HEK293 (cell line): ENCODE results near the gene PDE12.

ENCODE experiments used
- CTCF ChIA-PET: fragments of 350-600 bp; formaldehyde crosslinking; extraction: SDS; loops from one replicate; lab custom pipeline; 2021; ENCODE audit warnings: antibody characterized with exemption; lab: Yijun Ruan, JAX
- POLR2A ChIA-PET: fragments of 300-600 bp; formaldehyde crosslinking; extraction: SDS; loops from one replicate; lab custom pipeline; 2020; ENCODE audit warnings: antibody characterized with exemption, inconsistent platforms; lab: Yijun Ruan, JAX
- H3K27ac ChIP-seq: fragments of 200-500 bp; sonication (Bioruptor generic); 2 replicates; pipeline ENCODE4 v1.5.1; 2014; ENCODE audit warnings: low read depth, low read length, control low read depth, inconsistent platforms; ENCODE audit errors: extremely low read depth
- H3K36me3 ChIP-seq, 2 experiments: fragments of 200-500 bp in 1 of 2; sonication (Bioruptor generic) in 1 of 2; 1 replicate in 1 of 2; 2 replicates in 1 of 2; pipeline ENCODE4 v1.5.1; 2014 to 2017; ENCODE audit warnings: inconsistent platforms in 2 of 2, low read length in 2 of 2; ENCODE audit not compliant: control insufficient read depth in 2 of 2, insufficient read depth in 1 of 2
- H3K4me1 ChIP-seq: fragments of 200-500 bp; sonication (Bioruptor generic); 2 replicates; pipeline ENCODE4 v1.5.1; 2014; ENCODE audit warnings: mild to moderate bottlenecking, low read length, inconsistent platforms; ENCODE audit not compliant: control insufficient read depth, insufficient read depth
- H3K4me3 ChIP-seq: 2 replicates; pipeline ENCODE4 v1.5.1; 2011; ENCODE audit warnings: low read depth, mild to moderate bottlenecking, control low read depth, low read length, moderate library complexity
- H3K9me3 ChIP-seq: fragments of 200-500 bp; sonication (Bioruptor generic); 2 replicates; pipeline ENCODE4 v1.5.1; 2014; ENCODE audit warnings: low read depth, low read length, inconsistent platforms; ENCODE audit not compliant: control insufficient read depth, insufficient read depth
- BCL6B ChIP-seq: fragments of 450-650 bp; formaldehyde crosslinking; IDR thresholded peaks from 2 replicates; pipeline ENCODE4 v1.5.1; 2017; ENCODE audit warnings: missing biosample characterization, missing genetic modification characterization
- GFI1B ChIP-seq: fragments of 450-650 bp; formaldehyde crosslinking; IDR thresholded peaks from 2 replicates; pipeline ENCODE4 v1.5.1; 2016; ENCODE audit warnings: missing biosample characterization, missing genetic modification characterization
- OVOL3 ChIP-seq: fragments of 450-650 bp; formaldehyde crosslinking; IDR thresholded peaks from 2 replicates; pipeline ENCODE4 v1.5.1; 2016; ENCODE audit warnings: missing biosample characterization, missing genetic modification characterization
- PBX3 ChIP-seq: sonication (generic); formaldehyde crosslinking; IDR thresholded peaks from 2 replicates; pipeline ENCODE4 v1.8.1; 2022; ENCODE audit warnings: mild to moderate bottlenecking, moderate library complexity, missing genetic modification reagents
- ZBTB1 ChIP-seq: fragments of 450-650 bp; formaldehyde crosslinking; IDR thresholded peaks from 2 replicates; pipeline ENCODE4 v1.5.1; 2016; ENCODE audit warnings: missing biosample characterization, missing genetic modification characterization
- ZBTB20 ChIP-seq: fragments of 450-650 bp; formaldehyde crosslinking; IDR thresholded peaks from 2 replicates; pipeline ENCODE4 v1.5.1; 2016; ENCODE audit warnings: missing biosample characterization, missing genetic modification characterization
- ZFHX2 ChIP-seq: fragments of 450-650 bp; formaldehyde crosslinking; conservative IDR thresholded peaks from 2 replicates; pipeline ENCODE4 v1.5.1; 2016; ENCODE audit warnings: missing biosample characterization, missing genetic modification characterization
- ZFP3 ChIP-seq: fragments of 450-650 bp; formaldehyde crosslinking; IDR thresholded peaks from 2 replicates; pipeline ENCODE4 v1.5.1; 2016; ENCODE audit warnings: low read depth, missing biosample characterization, missing genetic modification characterization
- ZNF114 ChIP-seq: fragments of 450-650 bp; formaldehyde crosslinking; IDR thresholded peaks from 2 replicates; pipeline ENCODE4 v1.5.0; 2017; ENCODE audit warnings: missing biosample characterization, missing genetic modification characterization
- ZNF138 ChIP-seq: fragments of 450-650 bp; formaldehyde crosslinking; IDR thresholded peaks from 2 replicates; pipeline ENCODE4 v1.5.1; 2016; ENCODE audit warnings: missing biosample characterization, missing genetic modification characterization, borderline replicate concordance
- ZNF266 ChIP-seq: fragments of 450-650 bp; formaldehyde crosslinking; IDR thresholded peaks from 2 replicates; pipeline ENCODE4 v1.5.1; 2016; ENCODE audit warnings: missing biosample characterization, missing genetic modification characterization, low read depth
- ZNF350 ChIP-seq: fragments of 450-650 bp; formaldehyde crosslinking; IDR thresholded peaks from 2 replicates; pipeline ENCODE4 v1.5.0; 2017; ENCODE audit warnings: missing biosample characterization, mild to moderate bottlenecking, missing genetic modification characterization
- ZNF354C ChIP-seq: fragments of 450-650 bp; formaldehyde crosslinking; IDR thresholded peaks from 2 replicates; pipeline ENCODE4 v1.5.1; 2016; ENCODE audit warnings: missing biosample characterization, missing genetic modification characterization, low read depth, borderline replicate concordance
- ZNF488 ChIP-seq: fragments of 450-650 bp; formaldehyde crosslinking; IDR thresholded peaks from 2 replicates; pipeline ENCODE4 v1.5.1; 2016; ENCODE audit warnings: missing biosample characterization, missing genetic modification characterization
- ZNF501 ChIP-seq: fragments of 450-650 bp; formaldehyde crosslinking; IDR thresholded peaks from 2 replicates; pipeline ENCODE4 v1.5.1; 2016; ENCODE audit warnings: missing biosample characterization, missing genetic modification characterization
- ZNF514 ChIP-seq: fragments of 450-650 bp; formaldehyde crosslinking; IDR thresholded peaks from 2 replicates; pipeline ENCODE4 v1.5.1; 2016; ENCODE audit warnings: missing biosample characterization, missing genetic modification characterization
- ZNF521 ChIP-seq: fragments of 450-650 bp; formaldehyde crosslinking; IDR thresholded peaks from 2 replicates; pipeline ENCODE4 v1.5.1; 2017; ENCODE audit warnings: missing biosample characterization, mild to moderate bottlenecking, missing genetic modification characterization
- ZNF555 ChIP-seq: fragments of 450-650 bp; formaldehyde crosslinking; conservative IDR thresholded peaks from 2 replicates; pipeline ENCODE4 v1.5.1; 2017; ENCODE audit warnings: missing biosample characterization, mild to moderate bottlenecking, missing genetic modification characterization, inconsistent platforms
- ZSCAN23 ChIP-seq: fragments of 450-650 bp; formaldehyde crosslinking; IDR thresholded peaks from 2 replicates; pipeline ENCODE4 v1.5.1; 2016; ENCODE audit warnings: missing biosample characterization, missing genetic modification characterization

PDE12 gene

GRCh38 chr3:57512166-57512565 lies 43.9 kb upstream of the PDE12 start:
- Histone ChIP-seq H3K4me3 (no peak overlapping the region), H3K27ac (no peak overlapping the region), H3K9me3 (no peaks in the 10 kb centered on the region), H3K36me3 (no peaks in the 10 kb centered on the region), H3K4me1 (no peaks in the 10 kb centered on the region)
- ChIA-PET POLR2A (no interaction called here), CTCF (no interaction called here)
- TF ChIP-seq ZNF501 (no peak), ZBTB20 (tag by site-specific recombination) (no peak)

GRCh38 chr3:57518276-57518915 lies 37.7 kb upstream of the PDE12 start:
- no peaks in the 10 kb centered on the region for H3K4me1 ChIP-seq
- CTCF ChIA-PET = interaction anchor here (0.6 kb wide), 1 partner anchor 24 kb away, joined by 3 read pairs; no protein-coding TSS in a partner anchor
- POLR2A ChIA-PET = interaction anchor here (1.0 kb wide), 1 partner anchor 39 kb away, joined by 3 read pairs; no protein-coding TSS in a partner anchor
- no peaks in the 10 kb centered on the region for H3K36me3 ChIP-seq
- no peak overlapping the region for H3K27ac ChIP-seq
- TF ChIP-seq ZNF350 = no peak
- no peak for TF ChIP-seq ZBTB1 (tag by site-specific recombination)
- TF ChIP-seq OVOL3 (tag by site-specific recombination) = no peak
- TF ChIP-seq BCL6B (tag by site-specific recombination) = no peak
- TF ChIP-seq ZNF521 (tag by site-specific recombination) = no peak
- TF ChIP-seq ZFP3 (tag by site-specific recombination) = no peak
- no peak for TF ChIP-seq ZNF488 (tag by site-specific recombination)
- no peak for TF ChIP-seq ZNF114 (tag by site-specific recombination)
- TF ChIP-seq ZNF514 = no peak
- TF ChIP-seq ZNF354C (tag by site-specific recombination) = no peak
- TF ChIP-seq ZSCAN23 = no peak
- TF ChIP-seq ZFHX2 = no peak
- TF ChIP-seq GFI1B = no peak
- TF ChIP-seq PBX3 (CRISPR knock-in tag) = no peak
- TF ChIP-seq ZNF266 (tag by site-specific recombination) = no peak
- no peak for TF ChIP-seq ZNF138 (tag by site-specific recombination)
- no peaks in the 10 kb centered on the region for H3K9me3 ChIP-seq
- H3K4me3 ChIP-seq = no peak overlapping the region

- Histone ChIP-seq H3K27ac (no peak overlapping the region), H3K4me1 (no peaks in the 10 kb centered on the region), H3K36me3 (no peaks in the 10 kb centered on the region), H3K4me3 (no peak overlapping the region), H3K9me3 (no peaks in the 10 kb centered on the region)
- POLR2A ChIA-PET = no interaction called here
- TF ChIP-seq ZNF555 (tag by site-specific recombination) = no peak
- TF ChIP-seq, all 188 proteins: peak for 0
- CTCF ChIA-PET = interaction anchor here (0.7 kb wide), 1 partner anchor 32 kb away, joined by 3 read pairs; no protein-coding TSS in a partner anchor
Observed at GRCh38 chr3:57530071-57530608, 25.9 kb upstream of the PDE12 start.
